ENCODE data around the gene LPAR3. TPM values are rescaled to one million over a fixed set of nuclear protein-coding genes. Genes with fewer than 3 reads are reported as not detected.

LPAR3 gene
- total and polyA plus RNA-seq, 2 of the 4 experiments (the other 2 are of a cell fraction), result 0.09 to 0.18 TPM

DNA sequence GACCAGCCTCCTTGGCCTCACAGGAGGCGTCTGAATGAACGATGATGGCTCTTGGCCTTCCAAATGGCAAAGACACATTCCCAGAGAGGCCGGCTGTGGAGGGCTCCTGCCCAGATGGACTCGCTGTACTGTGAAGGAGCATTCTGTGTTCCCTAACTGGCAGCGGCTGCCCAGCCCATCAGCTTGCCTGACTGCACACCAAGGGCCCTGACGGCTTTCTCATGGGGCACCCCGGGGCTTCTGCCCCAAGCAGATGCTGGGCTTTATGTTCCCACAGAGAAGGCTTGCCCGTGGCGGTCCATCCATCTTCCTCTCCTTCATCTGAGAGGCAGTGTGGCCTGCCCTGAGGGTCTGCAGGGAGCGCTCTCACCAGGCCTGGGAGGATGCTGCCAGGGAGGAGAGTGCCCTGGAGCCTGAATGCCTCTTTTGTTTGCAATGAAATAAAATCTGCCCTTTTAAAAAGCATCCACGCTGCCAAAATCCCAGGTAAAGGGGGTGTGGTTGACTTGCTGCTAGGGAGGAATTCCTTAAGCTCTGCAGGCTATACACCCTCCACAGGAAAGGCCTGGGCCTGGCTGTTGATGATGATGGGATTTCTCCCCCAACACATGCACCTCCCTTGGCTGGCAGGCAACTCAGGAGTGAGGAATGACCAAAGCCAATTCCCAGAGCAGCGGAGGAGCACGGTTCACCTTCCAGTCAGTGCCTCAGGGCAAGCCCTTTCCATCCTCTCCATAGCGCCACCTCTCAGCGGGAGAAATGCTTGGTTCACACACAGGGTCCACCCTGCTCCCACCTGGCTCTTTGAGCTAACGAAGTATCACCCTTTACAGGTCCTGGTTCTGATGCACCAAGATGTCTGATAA is 118.1 kb downstream of the LPAR3 start:
- intact Hi-C loops (cut with micrococcal nuclease) (loop anchor here (5.0 kb wide), 2 partner anchors 633 to 843 kb away; partner anchors contain the start of gene PRKACB), dilution Hi-C loops (cut with HindIII; ENCODE audit: low sequenced_read_pairs, unreplicated experiment) (no loop called here), in situ Hi-C loops (cut with MboI; ENCODE audit: low sequenced_read_pairs) (loop anchor here (5.0 to 25.0 kb wide), 3 partner anchors 162 to 850 kb away; no protein-coding TSS in a partner anchor)
- DNase-seq, result no peak
- ChIA-PET POLR2A (ENCODE audit: unreplicated experiment) (no interaction called here), CTCF (no interaction called here)
- Histone ChIP-seq H3K18ac (ENCODE audit: low read depth, low read length) (no peak overlapping the region), H3K4me1 (ENCODE audit: control insufficient read depth, insufficient read depth, low read length) (no peaks in the 10 kb centered on the region), H2AK5ac (ENCODE audit: low read depth, low read length) (no peak overlapping the region), H3K9me1 (ENCODE audit: insufficient read depth, low read length) (no peaks in the 10 kb centered on the region; the same call in 1 of the 2 replicates), H3K79me1 (ENCODE audit: low read depth in 1 of 2, low read length in 2 of 2) (no peaks in the 10 kb centered on the region), H3K27me3 (ENCODE audit: control insufficient read depth, insufficient read depth, low read length) (peaks cover 8% of the 10 kb centered on the region), H2AK9ac (replicated peaks; ENCODE audit: low read depth, low read length, poor library complexity) (no peak overlapping the region), H2BK20ac (ENCODE audit: low read depth, low read length) (no peak overlapping the region; the same call in 1 of the 2 replicates), H3K14ac (replicated peaks; ENCODE audit: low read depth, low read length) (no peak overlapping the region), H3K23ac (ENCODE audit: low read depth, low read length) (no peak overlapping the region), H4K8ac (ENCODE audit: low read depth in 2 of 2, low read length in 2 of 2) (no peak overlapping the region), H3K4me2 (ENCODE audit: low read depth, low read length) (no peak overlapping the region), H3K27ac (ENCODE audit: insufficient read depth, low read length) (no peak overlapping the region), H4K5ac (ENCODE audit: low read depth, low read length) (no peak overlapping the region), H4K91ac (ENCODE audit: insufficient read depth, low read depth, low read length) (no peak overlapping the region), H2BK5ac (ENCODE audit: low read depth, low read length, poor library complexity, severe bottlenecking) (no peak overlapping the region), H3K36me3 (ENCODE audit: control insufficient read depth, insufficient read depth, low read length) (no peaks in the 10 kb centered on the region), H2AFZ (replicated peaks; ENCODE audit: low read length, poor library complexity) (no peak overlapping the region), H2BK15ac (ENCODE audit: low read depth, low read length) (no peak overlapping the region), H4K20me1 (ENCODE audit: insufficient read depth, low read length) (no peaks in the 10 kb centered on the region), H3K4ac (ENCODE audit: low read depth, low read length) (no peak overlapping the region), H3K9me3 (ENCODE audit: control insufficient read depth, insufficient read depth, low read length) (no peaks in the 10 kb centered on the region), H2BK120ac (ENCODE audit: low read depth, low read length) (no peak overlapping the region), H3K9ac (ENCODE audit: low read depth, low read length) (no peak overlapping the region), H3K4me3 (ENCODE audit: insufficient read depth, low read depth, low read length) (no peak overlapping the region), H3K56ac (ENCODE audit: extremely low read depth, insufficient read depth, low read length) (no peak overlapping the region)
- ATAC-seq (ENCODE audit: low read depth), result no peak
- WGBS, 2 experiments (ENCODE audit: extremely low coverage in 2 of 2, insufficient read length in 1 of 2), result 76% methylated on average over 8 of the region's 16 CpGs; no CpG with 5 or more reads in 1 of the 2 experiments
- no TSS peak for BruUV-seq (replicated peaks)
- TF ChIP-seq MAZ (IDR thresholded peaks at IDR 0.05; ENCODE audit: borderline replicate concordance, low read depth, low read length) (no peak), RAD21 (IDR thresholded peaks at IDR 0.05; ENCODE audit: low read length) (no peak), FOS (IDR thresholded peaks at IDR 0.05; ENCODE audit: low read depth, low read length) (no peak), CEBPB (IDR thresholded peaks at IDR 0.05; ENCODE audit: low read depth, low read length) (no peak), NFE2L2 (IDR thresholded peaks at IDR 0.05; ENCODE audit: low read depth, low read length) (no peak), POLR2A (IDR thresholded peaks at IDR 0.05; ENCODE audit: low read depth, low read length) (no peak), BHLHE40 (IDR thresholded peaks at IDR 0.05; ENCODE audit: low read depth, low read length) (no peak), MXI1 (IDR thresholded peaks at IDR 0.05; ENCODE audit: borderline replicate concordance, low read depth, low read length) (no peak), RFX5 (IDR thresholded peaks at IDR 0.05; ENCODE audit: low read depth, low read length) (no peak), SMC3 (IDR thresholded peaks at IDR 0.05; ENCODE audit: low read depth, low read length) (no peak), CHD1 (IDR thresholded peaks at IDR 0.05; ENCODE audit: low read depth, low read length) (no peak), RCOR1 (IDR thresholded peaks at IDR 0.05; ENCODE audit: insufficient replicate concordance, low read length) (no peak)
- TF ChIP-seq, protein P1, sequence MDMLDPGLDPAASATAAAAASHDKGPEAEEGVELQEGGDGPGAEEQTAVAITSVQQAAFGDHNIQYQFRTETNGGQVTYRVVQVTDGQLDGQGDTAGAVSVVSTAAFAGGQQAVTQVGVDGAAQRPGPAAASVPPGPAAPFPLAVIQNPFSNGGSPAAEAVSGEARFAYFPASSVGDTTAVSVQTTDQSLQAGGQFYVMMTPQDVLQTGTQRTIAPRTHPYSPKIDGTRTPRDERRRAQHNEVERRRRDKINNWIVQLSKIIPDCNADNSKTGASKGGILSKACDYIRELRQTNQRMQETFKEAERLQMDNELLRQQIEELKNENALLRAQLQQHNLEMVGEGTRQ (IDR thresholded peaks at IDR 0.05; ENCODE audit: low read depth, low read length), result no peak
- TF ChIP-seq, protein P2, sequence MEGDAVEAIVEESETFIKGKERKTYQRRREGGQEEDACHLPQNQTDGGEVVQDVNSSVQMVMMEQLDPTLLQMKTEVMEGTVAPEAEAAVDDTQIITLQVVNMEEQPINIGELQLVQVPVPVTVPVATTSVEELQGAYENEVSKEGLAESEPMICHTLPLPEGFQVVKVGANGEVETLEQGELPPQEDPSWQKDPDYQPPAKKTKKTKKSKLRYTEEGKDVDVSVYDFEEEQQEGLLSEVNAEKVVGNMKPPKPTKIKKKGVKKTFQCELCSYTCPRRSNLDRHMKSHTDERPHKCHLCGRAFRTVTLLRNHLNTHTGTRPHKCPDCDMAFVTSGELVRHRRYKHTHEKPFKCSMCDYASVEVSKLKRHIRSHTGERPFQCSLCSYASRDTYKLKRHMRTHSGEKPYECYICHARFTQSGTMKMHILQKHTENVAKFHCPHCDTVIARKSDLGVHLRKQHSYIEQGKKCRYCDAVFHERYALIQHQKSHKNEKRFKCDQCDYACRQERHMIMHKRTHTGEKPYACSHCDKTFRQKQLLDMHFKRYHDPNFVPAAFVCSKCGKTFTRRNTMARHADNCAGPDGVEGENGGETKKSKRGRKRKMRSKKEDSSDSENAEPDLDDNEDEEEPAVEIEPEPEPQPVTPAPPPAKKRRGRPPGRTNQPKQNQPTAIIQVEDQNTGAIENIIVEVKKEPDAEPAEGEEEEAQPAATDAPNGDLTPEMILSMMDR (conservative IDR thresholded peaks at IDR 0.05; ENCODE audit: low read depth, low read length), result no peak
- TF ChIP-seq, protein P3, sequence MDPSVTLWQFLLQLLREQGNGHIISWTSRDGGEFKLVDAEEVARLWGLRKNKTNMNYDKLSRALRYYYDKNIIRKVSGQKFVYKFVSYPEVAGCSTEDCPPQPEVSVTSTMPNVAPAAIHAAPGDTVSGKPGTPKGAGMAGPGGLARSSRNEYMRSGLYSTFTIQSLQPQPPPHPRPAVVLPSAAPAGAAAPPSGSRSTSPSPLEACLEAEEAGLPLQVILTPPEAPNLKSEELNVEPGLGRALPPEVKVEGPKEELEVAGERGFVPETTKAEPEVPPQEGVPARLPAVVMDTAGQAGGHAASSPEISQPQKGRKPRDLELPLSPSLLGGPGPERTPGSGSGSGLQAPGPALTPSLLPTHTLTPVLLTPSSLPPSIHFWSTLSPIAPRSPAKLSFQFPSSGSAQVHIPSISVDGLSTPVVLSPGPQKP (IDR thresholded peaks at IDR 0.05; ENCODE audit: borderline replicate concordance, low read depth, low read length), result no peak

Data from IMR-90 (cell line).